Hepatocyte (in vitro differentiated cells): ENCODE data around the gene SEMA4A. TPM values are rescaled to one million over a fixed set of nuclear protein-coding genes. Genes with fewer than 3 reads are reported as not detected.

Source experiments
- DNase-seq: peaks from one replicate; pipeline ENCODE4 v3.0.0-alpha.2; 2016; ENCODE audit warnings: low spot score
- H2AFZ ChIP-seq: fragments of 200-600 bp; sonication (generic); 2 replicates; pipeline ENCODE4 v1.6.0; 2016; ENCODE audit warnings: antibody characterized with exemption, mild to moderate bottlenecking
- H3K27ac ChIP-seq: fragments of 200-600 bp; sonication (generic); 2 replicates; pipeline ENCODE4 v1.5.1; 2016; ENCODE audit warnings: mild to moderate bottlenecking
- H3K27me3 ChIP-seq: fragments of 200-600 bp; sonication (generic); 2 replicates; pipeline ENCODE4 v1.6.1; 2016
- H3K36me3 ChIP-seq: fragments of 200-600 bp; sonication (generic); replicated peaks from 2 replicates; pipeline ENCODE4 v1.5.1; 2016; ENCODE audit warnings: low read depth; ENCODE audit not compliant: insufficient read depth
- H3K4me1 ChIP-seq: fragments of 200-600 bp; sonication (generic); 2 replicates; pipeline ENCODE4 v1.5.1; 2016; ENCODE audit warnings: mild to moderate bottlenecking, moderate library complexity; ENCODE audit not compliant: insufficient read depth
- H3K4me2 ChIP-seq: fragments of 200-600 bp; sonication (generic); 2 replicates; pipeline ENCODE4 v1.6.0; 2016
- H3K4me3 ChIP-seq: fragments of 200-600 bp; sonication (generic); 2 replicates; pipeline ENCODE4 v1.5.1; 2016; ENCODE audit warnings: mild to moderate bottlenecking
- H3K79me2 ChIP-seq: fragments of 200-600 bp; sonication (generic); 2 replicates; pipeline ENCODE4 v1.6.0; 2017; ENCODE audit warnings: mild to moderate bottlenecking
- H3K9me2 ChIP-seq: fragments of 200-600 bp; sonication (generic); replicated peaks from 2 replicates; pipeline ENCODE4 v1.6.0; 2017; ENCODE audit warnings: mild to moderate bottlenecking; ENCODE audit not compliant: insufficient read depth
- H3K9me3 ChIP-seq: fragments of 200-600 bp; sonication (generic); 2 replicates; pipeline ENCODE4 v1.5.1; 2016; ENCODE audit warnings: low read depth, mild to moderate bottlenecking
- H4K20me1 ChIP-seq: fragments of 200-600 bp; sonication (generic); 2 replicates; pipeline ENCODE4 v1.6.0; 2016; ENCODE audit warnings: mild to moderate bottlenecking; ENCODE audit not compliant: insufficient read depth, poor library complexity, severe bottlenecking
- EZH2 ChIP-seq: fragments of 200-600 bp; sonication (generic); IDR thresholded peaks from 2 replicates; pipeline ENCODE4 v1.6.1; 2016; ENCODE audit warnings: antibody characterized with exemption, mild to moderate bottlenecking, borderline replicate concordance
- EZH2phosphoT487 ChIP-seq: fragments of 200-600 bp; sonication (generic); IDR thresholded peaks from one replicate; pipeline ENCODE4 v1.6.1; 2018; ENCODE audit warnings: antibody characterized with exemption, mild to moderate bottlenecking, low read depth, moderate library complexity; ENCODE audit not compliant: unreplicated experiment, severe bottlenecking
- WGBS: methylation state at CpG from one replicate; pipeline ENCODE4 v1.1.6; 2016; ENCODE audit warnings: low lambda C conversion rate; ENCODE audit errors: missing lambda C conversion rate; 5-methylcytosine and 5-hydroxymethylcytosine counted together
- polyA plus RNA-seq: library from polyadenylated mRNA; unstranded; fragments of >200 nt; fragmentation: Nextera tagmentation; extraction: Ambion mirVana; gene quantifications from 2 replicates; pipeline ENCODE4 v1.2.1, GENCODE V29; 2016
- small RNA-seq: library from RNA; depleted of rRNA; stranded (forward); fragments of <200 nt; gene quantifications from one replicate; pipeline ENCODE3, GENCODE V24; 2014
- total RNA-seq: library from RNA; depleted of rRNA; stranded (reverse); fragments of >200 nt; gene quantifications from 2 replicates; pipeline ENCODE4 v1.2.3, GENCODE V29; 2014
- TF ChIP-seq, protein P1 (sequence below): fragments of 200-600 bp; sonication (generic); IDR thresholded peaks from 2 replicates; pipeline ENCODE4 v1.5.1; 2016; ENCODE audit warnings: antibody characterized with exemption, mild to moderate bottlenecking; ENCODE audit not compliant: poor library complexity

SEMA4A gene
- total and polyA plus RNA-seq, 2 experiments from 2014 or later = 1.3 to 2.1 TPM

DNA sequence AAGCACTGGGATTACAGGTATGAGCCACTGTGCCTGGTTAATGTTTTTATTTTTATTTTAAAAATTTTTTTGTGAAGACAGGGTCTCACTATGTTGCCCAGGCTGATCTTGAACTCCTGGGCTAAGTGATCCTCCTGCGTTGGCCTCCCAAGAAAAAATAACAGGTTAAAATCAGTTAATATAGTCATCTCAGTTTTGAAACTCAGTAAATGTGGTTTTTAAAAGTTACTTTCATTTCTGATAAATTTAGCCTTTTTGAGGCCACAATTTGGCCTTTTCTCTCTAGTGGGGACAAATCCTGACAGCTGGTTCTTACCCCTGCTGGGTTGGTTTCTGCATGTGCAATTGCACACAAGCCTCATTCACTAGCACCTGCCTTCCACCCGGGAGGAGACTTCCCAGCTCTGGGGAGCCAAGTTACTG lies 72.7 kb downstream of the SEMA4A start:
- Histone ChIP-seq H3K27ac (no peak overlapping the region), H3K4me3 (no peak overlapping the region), H2AFZ (no peak overlapping the region), H3K4me2 (no peak overlapping the region), H3K79me2 (peaks cover 3% of the 10 kb centered on the region), H3K9me2 (no peaks in the 10 kb centered on the region), H3K4me1 (no peaks in the 10 kb centered on the region), H3K36me3 (no peaks in the 10 kb centered on the region), H3K9me3 (no peaks in the 10 kb centered on the region), H3K27me3 (no peaks in the 10 kb centered on the region), H4K20me1 (no peaks in the 10 kb centered on the region)
- 94% methylated on average over 2 of the region's 2 CpGs for WGBS
- DNase-seq = no peak
- TF ChIP-seq EZH2phosphoT487 (no peak), EZH2 (no peak)
- TF ChIP-seq, protein P1, sequence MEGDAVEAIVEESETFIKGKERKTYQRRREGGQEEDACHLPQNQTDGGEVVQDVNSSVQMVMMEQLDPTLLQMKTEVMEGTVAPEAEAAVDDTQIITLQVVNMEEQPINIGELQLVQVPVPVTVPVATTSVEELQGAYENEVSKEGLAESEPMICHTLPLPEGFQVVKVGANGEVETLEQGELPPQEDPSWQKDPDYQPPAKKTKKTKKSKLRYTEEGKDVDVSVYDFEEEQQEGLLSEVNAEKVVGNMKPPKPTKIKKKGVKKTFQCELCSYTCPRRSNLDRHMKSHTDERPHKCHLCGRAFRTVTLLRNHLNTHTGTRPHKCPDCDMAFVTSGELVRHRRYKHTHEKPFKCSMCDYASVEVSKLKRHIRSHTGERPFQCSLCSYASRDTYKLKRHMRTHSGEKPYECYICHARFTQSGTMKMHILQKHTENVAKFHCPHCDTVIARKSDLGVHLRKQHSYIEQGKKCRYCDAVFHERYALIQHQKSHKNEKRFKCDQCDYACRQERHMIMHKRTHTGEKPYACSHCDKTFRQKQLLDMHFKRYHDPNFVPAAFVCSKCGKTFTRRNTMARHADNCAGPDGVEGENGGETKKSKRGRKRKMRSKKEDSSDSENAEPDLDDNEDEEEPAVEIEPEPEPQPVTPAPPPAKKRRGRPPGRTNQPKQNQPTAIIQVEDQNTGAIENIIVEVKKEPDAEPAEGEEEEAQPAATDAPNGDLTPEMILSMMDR = no peak

- Histone ChIP-seq H3K27ac (no peak overlapping the region), H3K9me2 (no peaks in the 10 kb centered on the region), H3K36me3 (no peaks in the 10 kb centered on the region), H3K4me1 (no peaks in the 10 kb centered on the region), H3K27me3 (no peaks in the 10 kb centered on the region), H4K20me1 (no peaks in the 10 kb centered on the region), H3K4me2 (no peak overlapping the region), H3K4me3 (no peak overlapping the region), H2AFZ (no peak overlapping the region), H3K79me2 (peaks cover 3% of the 10 kb centered on the region), H3K9me3 (no peaks in the 10 kb centered on the region)
- TF ChIP-seq EZH2phosphoT487 = no peak
- TF ChIP-seq EZH2 = no peak
- TF ChIP-seq, protein P1 = no peak
- no peak for DNase-seq
- WGBS = 95% methylated on average over 4 of the region's 4 CpGs
Measured at GRCh38 chr1:156226782-156227181, 73.4 kb downstream of the SEMA4A start.

Small RNA genes lying within 50 kb of the gene (small RNA-seq; reads per million reads assigned to genes)
- gene RF00568 = not detected

Other genes with a start within 250 kb of the SEMA4A start
- gene RIT1, start 242.2 kb upstream of the SEMA4A start, total RNA-seq = 23.8 and 33.5 TPM in 2 replicates
- 17.6 and 21.9 TPM in 2 replicates for gene RIT1, start 242.2 kb upstream of the SEMA4A start, polyA plus RNA-seq
- gene KHDC4, start 219.2 kb upstream of the SEMA4A start, total RNA-seq = 33.2 and 40.3 TPM in 2 replicates
- gene KHDC4, start 219.2 kb upstream of the SEMA4A start, polyA plus RNA-seq = 15.7 and 28.0 TPM in 2 replicates
- gene RXFP4, start 211.9 kb upstream of the SEMA4A start, total RNA-seq = 0.83 TPM in 1 of 2 replicates, not detected in the other
- not detected in 2 replicates for gene RXFP4, start 211.9 kb upstream of the SEMA4A start, polyA plus RNA-seq
- 36.5 and 46.9 TPM in 2 replicates for gene ARHGEF2, start 175.0 kb upstream of the SEMA4A start, total RNA-seq
- 27.1 and 30.1 TPM in 2 replicates for gene ARHGEF2, start 175.0 kb upstream of the SEMA4A start, polyA plus RNA-seq
- gene SSR2, start 132.6 kb upstream of the SEMA4A start, total RNA-seq = 393 and 416 TPM in 2 replicates
- gene SSR2, start 132.6 kb upstream of the SEMA4A start, polyA plus RNA-seq = 326 and 360 TPM in 2 replicates
- gene UBQLN4, start 99.8 kb upstream of the SEMA4A start, total RNA-seq = 35.3 and 37.8 TPM in 2 replicates
- 29.5 and 35.5 TPM in 2 replicates for gene UBQLN4, start 99.8 kb upstream of the SEMA4A start, polyA plus RNA-seq
- 48.5 and 73.1 TPM in 2 replicates for gene LAMTOR2, start 98.8 kb upstream of the SEMA4A start, total RNA-seq
- 142 and 165 TPM in 2 replicates for gene LAMTOR2, start 98.8 kb upstream of the SEMA4A start, polyA plus RNA-seq
- 71.1 and 77.9 TPM in 2 replicates for gene RAB25, start 92.4 kb upstream of the SEMA4A start, total RNA-seq
- 91.6 and 106 TPM in 2 replicates for gene RAB25, start 92.4 kb upstream of the SEMA4A start, polyA plus RNA-seq
- gene MEX3A, start 71.1 kb upstream of the SEMA4A start, total RNA-seq = 11.0 and 12.0 TPM in 2 replicates
- 9.3 and 10.8 TPM in 2 replicates for gene MEX3A, start 71.1 kb upstream of the SEMA4A start, polyA plus RNA-seq
- gene LMNA, start 38.9 kb upstream of the SEMA4A start, total RNA-seq = 161 and 208 TPM in 2 replicates
- gene LMNA, start 38.9 kb upstream of the SEMA4A start, polyA plus RNA-seq = 345 and 402 TPM in 2 replicates
- 16.9 TPM in 2 replicates for gene SLC25A44, start 40.5 kb downstream of the SEMA4A start, total RNA-seq
- 18.1 and 19.3 TPM in 2 replicates for gene SLC25A44, start 40.5 kb downstream of the SEMA4A start, polyA plus RNA-seq
- 60.7 and 81.4 TPM in 2 replicates for gene PMF1, start 59.4 kb downstream of the SEMA4A start, total RNA-seq
- gene PMF1, start 59.4 kb downstream of the SEMA4A start, polyA plus RNA-seq = 77.1 and 96.9 TPM in 2 replicates
- 0.17 and 0.60 TPM in 2 replicates for gene BGLAP, start 88.6 kb downstream of the SEMA4A start, total RNA-seq
- 0.64 and 3.3 TPM in 2 replicates for gene BGLAP, start 88.6 kb downstream of the SEMA4A start, polyA plus RNA-seq
- 3.3 and 4.5 TPM in 2 replicates for gene PAQR6, start 94.5 kb downstream of the SEMA4A start, total RNA-seq
- 12.0 and 14.8 TPM in 2 replicates for gene PAQR6, start 94.5 kb downstream of the SEMA4A start, polyA plus RNA-seq
- 64.3 and 65.9 TPM in 2 replicates for gene SMG5, start 129.2 kb downstream of the SEMA4A start, total RNA-seq
- 54.9 and 63.8 TPM in 2 replicates for gene SMG5, start 129.2 kb downstream of the SEMA4A start, polyA plus RNA-seq
- gene TMEM79, start 130.7 kb downstream of the SEMA4A start, total RNA-seq = 3.3 and 3.4 TPM in 2 replicates
- 8.5 and 15.7 TPM in 2 replicates for gene TMEM79, start 130.7 kb downstream of the SEMA4A start, polyA plus RNA-seq
- gene GLMP, start 142.1 kb downstream of the SEMA4A start, total RNA-seq = 158 and 186 TPM in 2 replicates
- 169 and 206 TPM in 2 replicates for gene GLMP, start 142.1 kb downstream of the SEMA4A start, polyA plus RNA-seq
- not detected in 2 replicates for gene VHLL, start 145.7 kb downstream of the SEMA4A start, total RNA-seq
- not detected in 2 replicates for gene VHLL, start 145.7 kb downstream of the SEMA4A start, polyA plus RNA-seq
- gene CCT3, start 184.7 kb downstream of the SEMA4A start, total RNA-seq = 224 and 251 TPM in 2 replicates
- 166 and 212 TPM in 2 replicates for gene CCT3, start 184.7 kb downstream of the SEMA4A start, polyA plus RNA-seq
- gene TSACC, start 184.9 kb downstream of the SEMA4A start, total RNA-seq = not detected in 2 replicates
- gene TSACC, start 184.9 kb downstream of the SEMA4A start, polyA plus RNA-seq = 1.4 and 1.5 TPM in 2 replicates
- 3.3 and 6.3 TPM in 2 replicates for gene RHBG, start 215.6 kb downstream of the SEMA4A start, total RNA-seq
- gene RHBG, start 215.6 kb downstream of the SEMA4A start, polyA plus RNA-seq = 10.8 and 11.9 TPM in 2 replicates